Upper lobe of right lung (tissue), 1 donor: ENCODE results near the gene MREG. TPM values are rescaled to one million over a fixed set of nuclear protein-coding genes. Genes with fewer than 3 reads are reported as not detected.

Experiments used
- ATAC-seq: fragments of 200-7000 bp; cut with Tn5 transposase; one replicate; pipeline ENCODE4 v1.9.1; 2020; ENCODE audit warnings: mild to moderate bottlenecking, moderate library complexity
- DNase-seq: peaks from one replicate; pipeline ENCODE4 v3.0.0-alpha.2; 2020
- H3K27ac ChIP-seq: fragments of 200-600 bp; one replicate; pipeline ENCODE4 v1.8.0; 2022
- H3K27me3 ChIP-seq: fragments of 200-600 bp; one replicate; pipeline ENCODE4 v1.8.0; 2022; ENCODE audit warnings: mild to moderate bottlenecking
- H3K36me3 ChIP-seq: fragments of 200-600 bp; one replicate; pipeline ENCODE4 v1.8.0; 2022
- H3K4me1 ChIP-seq: fragments of 200-600 bp; one replicate; pipeline ENCODE4 v1.8.0; 2022
- H3K4me3 ChIP-seq: fragments of 200-600 bp; one replicate; pipeline ENCODE4 v1.8.0; 2022; ENCODE audit warnings: mild to moderate bottlenecking
- H3K9me3 ChIP-seq: fragments of 200-600 bp; one replicate; pipeline ENCODE4 v1.8.0; 2022
- intact Hi-C: fragments of 100-400 bp; cut with DNase I; formaldehyde crosslinking; loops from one replicate; pipeline ENCODE4 v1.11.0; 2022
- total RNA-seq: library from RNA; stranded (reverse); fragmentation: NEBNext Ultra II Directional; extraction: Animal tissue kit (Norgen Biotek cat#: 25700); gene quantifications from one replicate; pipeline ENCODE4 v1.2.1, GENCODE V29; 2021
- TF ChIP-seq, protein P1 (sequence below): fragments of 200-600 bp; IDR thresholded peaks from one replicate; pipeline ENCODE4 v1.8.0; 2022; ENCODE audit warnings: antibody characterized with exemption
- donor health status: DM: no; HTN: yes; CAD: no; lungs with severe emphysema.

MREG gene
- total RNA-seq, 1 donor from 2014 or later, result 16.8 TPM

DNA sequence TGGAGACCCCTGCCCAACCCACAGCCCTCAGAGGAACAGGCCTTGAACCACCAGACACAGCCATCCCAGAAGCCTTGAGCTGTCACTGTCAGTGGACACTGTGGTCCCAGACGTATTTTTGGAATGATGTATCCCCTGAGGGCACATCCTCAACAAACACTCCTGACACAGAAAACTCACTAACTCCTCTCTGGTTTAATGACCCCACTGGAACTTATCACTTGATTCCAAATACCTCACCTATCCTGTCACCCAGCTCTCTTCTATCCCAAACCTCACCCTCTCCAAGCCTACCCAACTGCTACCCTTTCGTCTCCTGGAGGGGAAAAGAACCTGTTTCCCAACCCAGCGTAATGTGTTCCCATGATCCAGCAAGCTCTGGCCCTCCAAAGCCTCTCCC, 111.6 kb downstream of the MREG start:
- Histone ChIP-seq H3K9me3 (no peaks in the 10 kb centered on the region), H3K36me3 (no peaks in the 10 kb centered on the region), H3K27me3 (no peaks in the 10 kb centered on the region), H3K4me1 (peaks cover 10% of the 10 kb centered on the region), H3K27ac (no peak overlapping the region), H3K4me3 (no peak overlapping the region)
- DNase-seq, result no peak
- TF ChIP-seq, protein P1, sequence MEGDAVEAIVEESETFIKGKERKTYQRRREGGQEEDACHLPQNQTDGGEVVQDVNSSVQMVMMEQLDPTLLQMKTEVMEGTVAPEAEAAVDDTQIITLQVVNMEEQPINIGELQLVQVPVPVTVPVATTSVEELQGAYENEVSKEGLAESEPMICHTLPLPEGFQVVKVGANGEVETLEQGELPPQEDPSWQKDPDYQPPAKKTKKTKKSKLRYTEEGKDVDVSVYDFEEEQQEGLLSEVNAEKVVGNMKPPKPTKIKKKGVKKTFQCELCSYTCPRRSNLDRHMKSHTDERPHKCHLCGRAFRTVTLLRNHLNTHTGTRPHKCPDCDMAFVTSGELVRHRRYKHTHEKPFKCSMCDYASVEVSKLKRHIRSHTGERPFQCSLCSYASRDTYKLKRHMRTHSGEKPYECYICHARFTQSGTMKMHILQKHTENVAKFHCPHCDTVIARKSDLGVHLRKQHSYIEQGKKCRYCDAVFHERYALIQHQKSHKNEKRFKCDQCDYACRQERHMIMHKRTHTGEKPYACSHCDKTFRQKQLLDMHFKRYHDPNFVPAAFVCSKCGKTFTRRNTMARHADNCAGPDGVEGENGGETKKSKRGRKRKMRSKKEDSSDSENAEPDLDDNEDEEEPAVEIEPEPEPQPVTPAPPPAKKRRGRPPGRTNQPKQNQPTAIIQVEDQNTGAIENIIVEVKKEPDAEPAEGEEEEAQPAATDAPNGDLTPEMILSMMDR, result no peak
- no peak for ATAC-seq
- intact Hi-C loops, result no loop called here

DNA sequence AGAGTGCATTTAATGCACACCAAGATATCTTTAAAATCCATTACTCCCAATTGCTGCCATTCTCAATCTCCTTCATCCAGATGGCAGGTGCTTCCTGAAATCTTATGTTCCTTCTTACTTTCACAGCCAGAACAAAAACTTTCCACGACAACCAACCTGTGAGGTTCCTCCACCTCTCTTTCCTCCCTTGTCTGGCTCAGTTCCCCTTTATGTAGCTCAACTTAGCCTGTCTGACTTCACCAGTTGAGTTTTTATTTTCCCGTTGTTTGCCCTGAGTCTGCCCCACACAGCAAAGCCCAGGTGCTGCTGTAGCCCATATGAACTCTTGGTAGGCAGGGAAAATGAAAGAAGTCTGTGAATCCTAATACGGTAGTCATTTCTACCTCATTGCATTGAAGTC, 112.5 kb downstream of the MREG start:
- H3K9me3 ChIP-seq, result no peaks in the 10 kb centered on the region
- H3K4me1 ChIP-seq, result peaks cover 10% of the 10 kb centered on the region
- intact Hi-C loops, result no loop called here
- H3K4me3 ChIP-seq, result no peak overlapping the region
- no peak for DNase-seq
- no peak overlapping the region for H3K27ac ChIP-seq
- no peaks in the 10 kb centered on the region for H3K36me3 ChIP-seq
- no peaks in the 10 kb centered on the region for H3K27me3 ChIP-seq
- no peak for ATAC-seq
- TF ChIP-seq, protein P1, result no peak

DNA sequence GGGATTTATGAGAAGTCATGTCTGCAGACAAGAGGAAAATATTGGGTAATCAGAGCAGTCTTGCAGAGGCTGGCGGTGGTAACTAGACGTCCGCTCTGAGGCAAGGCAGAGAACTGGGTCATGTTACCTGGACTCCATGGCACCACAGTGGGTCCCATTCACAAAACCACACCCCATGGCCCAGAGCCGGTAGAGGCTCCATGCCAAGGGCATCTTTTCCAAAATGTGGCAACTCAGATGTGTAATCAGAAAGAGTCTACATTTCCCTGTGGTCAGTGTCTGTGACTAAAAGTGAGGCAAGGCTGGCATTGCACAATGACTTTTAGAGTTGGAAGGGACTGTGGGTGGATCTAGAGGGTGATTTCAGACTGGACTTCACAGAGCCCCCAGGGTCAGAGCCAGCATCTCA, 113.1 kb downstream of the MREG start:
- ATAC-seq (peak; percentile 82), DNase-seq (peak; percentile 72)
- Histone ChIP-seq H3K4me1 (peaks cover 10% of the 10 kb centered on the region), H3K36me3 (no peaks in the 10 kb centered on the region), H3K27ac (no peak overlapping the region), H3K4me3 (no peak overlapping the region), H3K27me3 (no peaks in the 10 kb centered on the region), H3K9me3 (no peaks in the 10 kb centered on the region)
- intact Hi-C loops, result no loop called here
- TF ChIP-seq, protein P1, result no peak

DNA sequence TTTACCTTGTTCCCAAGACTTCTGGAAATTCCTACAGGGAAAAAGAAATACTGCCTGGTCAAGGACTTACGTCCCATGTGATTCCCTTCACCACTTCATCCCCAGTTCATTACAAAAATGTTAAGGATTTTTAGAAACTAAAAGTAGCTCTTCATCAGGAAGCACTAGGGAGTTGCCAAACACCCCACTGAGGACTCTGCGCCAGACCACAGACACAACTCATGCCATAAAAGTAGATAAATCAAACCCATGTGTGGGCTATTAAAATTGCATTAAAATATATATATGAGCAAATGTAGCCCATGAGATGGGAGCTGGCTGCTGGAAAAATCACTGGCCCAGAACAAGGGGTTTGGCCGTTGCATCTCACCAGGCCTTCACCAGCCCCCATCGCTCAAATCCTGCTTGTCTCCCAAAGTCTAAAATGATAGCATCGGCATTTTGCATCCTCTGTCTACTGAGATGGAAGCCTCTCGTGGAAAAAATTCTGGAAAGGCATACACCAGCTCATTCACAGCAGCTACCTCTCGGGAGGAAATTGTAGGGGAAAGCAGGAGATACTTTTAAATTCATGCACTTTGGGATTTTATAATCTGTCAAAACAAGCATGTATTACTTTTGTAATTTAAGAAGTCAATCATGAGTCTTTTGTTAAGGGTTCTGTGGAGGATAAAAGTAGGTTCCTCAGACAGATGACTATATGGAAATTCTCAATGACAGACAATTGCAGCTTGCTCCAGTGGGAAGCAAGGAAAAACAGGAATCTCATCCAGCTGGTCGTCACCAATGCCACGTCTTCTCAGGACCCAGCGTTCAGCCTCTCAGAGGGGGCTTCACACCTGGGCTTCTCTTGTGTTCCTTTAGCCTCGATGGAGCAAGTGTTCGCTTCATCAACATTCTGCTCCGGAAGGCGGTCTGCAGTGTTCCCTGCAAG, 113.9 kb downstream of the MREG start:
- no peak overlapping the region for H3K4me3 ChIP-seq
- intact Hi-C loops, result no loop called here
- ATAC-seq, result no peak
- no peak overlapping the region for H3K27ac ChIP-seq
- TF ChIP-seq, protein P1, result no peak
- no peaks in the 10 kb centered on the region for H3K9me3 ChIP-seq
- H3K36me3 ChIP-seq, result no peaks in the 10 kb centered on the region
- DNase-seq, result no peak
- no peaks in the 10 kb centered on the region for H3K27me3 ChIP-seq
- peaks cover 10% of the 10 kb centered on the region for H3K4me1 ChIP-seq

DNA sequence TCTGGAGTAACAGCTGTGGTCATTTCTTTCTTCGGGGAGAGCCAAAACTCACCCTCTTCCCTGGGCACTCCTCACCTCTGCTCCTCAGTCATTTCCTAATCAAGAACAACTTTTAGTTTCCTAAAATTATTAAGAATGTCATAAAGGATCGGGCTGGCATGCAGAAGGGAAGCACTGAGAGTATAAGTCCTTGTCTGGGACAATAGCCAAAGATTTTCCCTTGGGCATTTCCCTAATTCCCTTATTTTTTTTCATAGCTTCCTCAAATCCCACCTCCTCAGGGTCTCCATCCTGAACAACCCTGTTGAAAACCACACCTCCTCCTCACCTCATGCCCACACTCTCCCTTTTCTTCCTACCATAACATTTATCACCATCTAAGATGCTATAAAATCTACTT, 115.0 kb downstream of the MREG start:
- Histone ChIP-seq H3K4me3 (no peak overlapping the region), H3K27me3 (no peaks in the 10 kb centered on the region), H3K9me3 (no peaks in the 10 kb centered on the region), H3K4me1 (peaks cover 10% of the 10 kb centered on the region), H3K36me3 (no peaks in the 10 kb centered on the region), H3K27ac (no peak overlapping the region)
- TF ChIP-seq, protein P1, result no peak
- no peak for ATAC-seq
- no peak for DNase-seq
- intact Hi-C loops, result no loop called here
